Hematopoietic multipotent progenitor cell treated with erythropoietin and hydrocortisone succinate and interleukin-3 and kit ligand, for 17 days (in vitro differentiated cells): ENCODE data around the gene SBK1.
"Not testable (repeated sequence)": the region's sequence is repeated elsewhere in the genome, so short reads cannot be mapped to it uniquely, and the experiment has no call there.

Experiments
- DNase-seq: peaks from one replicate; pipeline ENCODE4 v3.0.0-alpha.2; 2015; ENCODE audit warnings: low spot score

Gene SBK1

GRCh38 chr16:28335678-28336077 is 43.4 kb downstream of the SBK1 start:
- DNase-seq, result not testable (repeated sequence)

DNA sequence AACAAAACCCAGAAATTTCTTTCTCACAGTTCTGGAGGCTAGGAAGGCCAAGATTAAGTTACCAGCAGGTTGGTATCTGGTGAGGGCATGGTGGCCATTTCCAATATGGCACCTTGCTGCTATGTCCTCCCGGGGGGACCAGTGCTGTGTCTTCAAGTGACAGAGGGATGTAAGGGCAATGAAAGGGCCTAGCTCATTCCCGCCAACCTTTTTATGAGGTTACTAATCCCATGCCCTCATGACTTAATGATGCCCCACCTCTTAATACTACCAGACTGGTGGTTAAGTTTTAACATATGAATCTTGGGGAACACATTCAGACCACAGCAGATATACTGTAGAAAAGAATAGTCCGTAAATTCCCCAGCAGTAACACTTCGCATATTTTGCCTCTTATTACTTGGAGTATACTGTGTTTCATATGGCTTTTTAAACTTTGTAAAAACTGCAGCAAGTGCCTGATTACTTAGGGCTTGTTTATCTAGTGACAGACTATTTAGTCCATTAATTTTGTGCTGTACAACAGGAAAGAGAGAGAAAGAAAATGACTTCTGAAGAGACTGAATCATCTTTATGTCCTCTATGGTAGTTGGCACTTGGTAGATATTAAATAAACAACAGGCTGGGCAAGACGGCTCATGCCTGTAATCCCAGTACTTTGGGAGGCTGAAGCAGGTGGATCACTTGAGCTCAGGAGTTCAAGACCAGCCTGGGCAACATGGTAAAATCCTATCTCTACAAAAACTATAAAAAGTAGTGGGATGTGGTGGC is 44.8 kb downstream of the SBK1 start:
- not testable (repeated sequence) for DNase-seq

DNA sequence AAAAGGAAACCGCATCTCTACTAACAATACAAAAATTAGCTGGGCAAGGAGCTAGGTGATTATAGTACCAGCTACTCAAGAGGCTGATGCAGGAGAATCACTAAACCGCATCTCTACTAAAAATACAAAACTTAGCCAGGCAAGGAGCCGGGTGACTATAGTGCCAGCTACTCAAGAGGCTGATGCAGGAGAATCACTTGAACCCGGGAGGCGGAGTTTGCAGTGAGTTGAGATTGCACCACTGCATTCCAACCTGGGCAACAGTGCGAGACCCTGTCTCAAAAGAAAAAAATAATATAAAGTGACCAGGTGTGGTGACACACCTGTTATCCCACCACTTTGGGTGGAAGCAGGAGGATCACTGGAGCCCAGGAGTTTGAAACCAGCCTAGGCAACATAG is 45.9 kb downstream of the SBK1 start:
- DNase-seq, result not testable (repeated sequence)

GRCh38 chr16:28362600-28362999 is 70.3 kb downstream of the SBK1 start:
- not testable (repeated sequence) for DNase-seq

GRCh38 chr16:28363408-28363807 is 71.1 kb downstream of the SBK1 start, which contains the start of gene NPIPB6:
NPIPB6 (minus strand) TSS chr16:28363508; CDS start chr16:28362822, 686 bp downstream.
- DNase-seq, result not testable (repeated sequence)

DNA sequence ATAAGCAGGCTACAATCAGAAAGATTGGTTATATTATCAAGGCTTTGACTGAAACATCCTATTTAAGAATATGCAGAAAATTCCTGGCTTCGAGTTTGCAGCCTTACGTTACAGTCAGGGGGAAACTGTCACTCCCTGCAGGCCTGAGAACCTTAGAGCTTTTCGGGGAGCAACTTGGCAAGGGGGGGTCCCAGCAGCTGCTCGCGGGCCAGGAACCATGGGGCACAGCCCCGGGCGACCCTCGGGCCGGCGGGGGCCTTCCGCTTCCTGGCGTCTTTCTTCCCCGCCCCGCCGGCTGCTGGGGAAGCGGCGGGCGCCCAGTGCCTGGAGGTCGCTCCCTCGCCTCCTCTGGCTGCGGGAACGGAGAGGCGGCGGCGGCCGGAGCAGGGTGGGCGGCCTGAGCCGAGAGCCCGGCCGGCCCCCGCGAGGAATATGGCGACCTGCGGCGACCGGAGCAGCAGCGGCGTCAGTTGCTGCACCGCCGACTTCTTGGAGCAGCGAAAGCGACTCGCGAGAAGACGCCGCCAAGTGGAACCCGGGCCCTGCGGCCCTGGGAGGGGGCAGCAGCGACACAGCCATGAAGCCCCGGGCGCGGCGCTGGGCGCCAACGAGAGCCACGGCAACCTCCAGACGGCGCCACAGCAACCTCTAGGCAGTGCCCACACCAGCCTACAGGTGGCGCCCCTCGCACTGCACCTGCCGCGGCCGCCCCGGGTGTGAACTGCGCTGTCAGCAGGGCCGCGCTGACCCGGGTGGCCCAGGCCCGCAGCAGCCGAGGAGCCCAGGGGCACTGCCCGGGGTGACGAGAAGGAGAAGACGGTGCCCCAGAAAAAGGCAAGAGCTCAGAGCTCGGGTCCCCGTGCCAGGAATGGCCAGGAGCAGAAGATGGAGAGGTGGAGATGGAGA is 72.2 kb downstream of the SBK1 start:
- DNase-seq, result not testable (repeated sequence)

DNA sequence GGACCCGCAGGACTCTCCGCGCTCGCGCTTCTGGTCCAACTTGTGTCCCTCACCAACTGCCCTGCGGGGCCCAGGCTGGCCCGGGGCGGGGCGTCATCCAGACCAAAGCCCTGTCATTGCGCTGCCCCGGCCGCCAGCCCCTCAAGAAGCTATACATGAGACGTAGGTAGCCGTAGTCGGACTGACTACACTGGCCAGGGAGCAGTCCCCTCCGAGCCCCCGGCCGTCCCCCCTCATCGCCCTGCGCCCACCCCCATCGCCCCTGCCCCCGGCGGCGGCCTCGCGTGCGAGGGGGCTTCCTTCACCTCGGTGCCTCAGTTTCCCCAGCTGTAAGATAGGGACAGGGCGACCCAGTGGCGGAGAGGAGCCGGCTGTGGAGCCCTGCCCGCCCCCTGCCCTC is 75.6 kb downstream of the SBK1 start:
- not testable (repeated sequence) for DNase-seq
